HG03571 (cell line): ENCODE measurements around the gene SNAPC5.

Experiments
- ATAC-seq: cut with Tn5 transposase; IDR thresholded peaks from one replicate; pipeline ENCODE4 v1.9.1; 2021; ENCODE audit not compliant: unreplicated experiment

Gene SNAPC5

GRCh38 chr15:66459818-66460615, 37.5 kb downstream of the SNAPC5 start:
- ATAC-seq = no peak

GRCh38 chr15:66456211-66456610, 41.4 kb downstream of the SNAPC5 start:
- ATAC-seq = no peak

- ATAC-seq = no peak
Measured at GRCh38 chr15:66454143-66454542, 43.4 kb downstream of the SNAPC5 start.

- no peak for ATAC-seq
Measured at GRCh38 chr15:66452971-66453580, 44.5 kb downstream of the SNAPC5 start.

- ATAC-seq = no peak
Measured at GRCh38 chr15:66452420-66452819, 45.1 kb downstream of the SNAPC5 start.
